ENCODE results near the gene APOBEC3G.

Gene APOBEC3G

GRCh38 chr22:39090426-39091064 lies 13.5 kb downstream of the APOBEC3G start:
- peak; percentile 35 to 79 (median 67) for DNase-seq (ENCODE audit: low read depth in 3 of 3, low spot score in 1 of 3)

DNA sequence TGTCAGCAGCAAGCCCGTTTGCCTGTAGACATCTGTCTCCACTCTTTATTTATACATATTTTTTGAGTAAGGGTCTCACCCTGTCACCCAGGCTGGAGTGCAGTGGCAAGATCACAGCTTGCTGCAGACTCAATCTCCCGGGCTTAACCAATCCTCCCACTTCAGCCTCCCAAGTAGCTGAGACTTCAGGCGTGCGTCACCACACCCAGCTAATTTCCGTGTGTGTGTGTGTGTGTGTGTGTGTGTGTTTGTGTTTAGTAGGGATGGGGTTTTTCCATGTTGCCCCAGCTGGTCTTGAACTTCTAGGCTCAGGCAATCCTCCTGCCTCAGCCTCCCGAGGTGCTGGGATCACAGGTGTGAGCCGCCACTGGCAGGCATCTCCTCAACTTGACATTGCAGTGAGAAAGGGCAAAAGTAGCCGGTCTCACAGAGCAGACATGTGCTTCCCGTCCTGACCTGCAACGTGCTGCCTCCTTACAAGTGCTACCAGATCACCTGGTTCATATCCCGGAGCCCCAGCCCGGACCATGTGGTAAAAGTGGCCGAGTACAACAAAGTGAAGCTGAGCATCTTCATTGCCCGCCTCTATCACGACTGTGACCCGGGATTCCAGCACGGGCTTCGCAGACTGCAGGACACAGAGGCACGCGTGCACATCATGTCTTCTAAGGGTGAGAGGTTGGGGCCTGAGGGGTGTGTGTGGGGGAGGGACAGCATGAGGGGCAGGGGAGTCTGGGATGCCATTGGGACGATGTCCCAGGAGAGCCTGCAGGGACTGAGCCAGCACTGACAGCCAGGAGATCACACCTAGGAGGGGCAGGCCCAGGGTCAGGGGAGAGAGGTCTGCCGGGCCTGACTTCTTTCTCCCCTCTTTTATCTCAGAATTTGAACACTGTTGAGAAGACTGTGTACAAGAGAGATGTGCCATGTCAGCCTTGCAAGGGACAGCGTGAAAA lies 14.3 kb downstream of the APOBEC3G start:
- DNase-seq (ENCODE audit: low read depth in 3 of 3, low spot score in 1 of 3) = no peak

DNA sequence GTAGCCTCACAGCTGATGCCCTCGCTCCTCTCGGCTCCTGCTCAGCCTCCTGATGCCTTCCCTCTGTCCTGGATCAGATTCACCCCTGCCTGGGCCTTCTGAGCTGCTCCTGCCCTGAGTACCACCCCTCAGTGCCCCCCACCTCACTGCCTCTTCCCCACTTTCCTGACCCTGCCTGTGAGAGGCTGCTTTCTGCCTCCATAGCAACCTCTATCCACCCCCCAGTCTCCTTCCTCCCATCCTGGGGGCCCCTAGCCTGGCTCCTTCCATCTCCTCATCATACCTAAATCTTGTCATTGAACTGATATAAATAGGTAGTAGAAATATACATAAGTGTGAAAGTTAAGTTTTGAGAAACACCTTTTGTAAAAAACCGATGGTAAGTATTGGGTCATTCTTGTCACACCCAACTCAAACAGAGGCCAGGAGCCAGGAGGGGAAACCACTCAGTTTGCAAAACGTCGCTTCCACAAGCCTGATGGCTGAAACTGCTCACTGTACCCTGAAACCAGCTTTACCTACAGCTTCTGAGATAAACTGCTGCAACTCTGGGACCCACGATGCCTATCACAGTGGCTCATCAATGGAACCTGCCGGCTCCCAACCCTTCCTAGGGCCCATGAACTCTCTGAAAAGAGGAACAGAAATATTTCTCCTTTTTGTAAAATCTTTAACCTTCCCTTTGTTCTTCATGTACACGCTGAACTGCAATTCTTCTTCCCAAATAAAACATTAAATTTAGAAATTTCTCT lies 15.2 kb downstream of the APOBEC3G start:
- DNase-seq (ENCODE audit: low read depth in 3 of 3, low spot score in 1 of 3) = no peak

- no peak for DNase-seq (ENCODE audit: low read depth in 3 of 3, low spot score in 1 of 3)
Measured at GRCh38 chr22:39094717-39095389, 17.8 kb downstream of the APOBEC3G start.

GRCh38 chr22:39095971-39096370 lies 18.9 kb downstream of the APOBEC3G start:
- DNase-seq (ENCODE audit: low read depth in 3 of 3, low spot score in 1 of 3) = no peak

DNA sequence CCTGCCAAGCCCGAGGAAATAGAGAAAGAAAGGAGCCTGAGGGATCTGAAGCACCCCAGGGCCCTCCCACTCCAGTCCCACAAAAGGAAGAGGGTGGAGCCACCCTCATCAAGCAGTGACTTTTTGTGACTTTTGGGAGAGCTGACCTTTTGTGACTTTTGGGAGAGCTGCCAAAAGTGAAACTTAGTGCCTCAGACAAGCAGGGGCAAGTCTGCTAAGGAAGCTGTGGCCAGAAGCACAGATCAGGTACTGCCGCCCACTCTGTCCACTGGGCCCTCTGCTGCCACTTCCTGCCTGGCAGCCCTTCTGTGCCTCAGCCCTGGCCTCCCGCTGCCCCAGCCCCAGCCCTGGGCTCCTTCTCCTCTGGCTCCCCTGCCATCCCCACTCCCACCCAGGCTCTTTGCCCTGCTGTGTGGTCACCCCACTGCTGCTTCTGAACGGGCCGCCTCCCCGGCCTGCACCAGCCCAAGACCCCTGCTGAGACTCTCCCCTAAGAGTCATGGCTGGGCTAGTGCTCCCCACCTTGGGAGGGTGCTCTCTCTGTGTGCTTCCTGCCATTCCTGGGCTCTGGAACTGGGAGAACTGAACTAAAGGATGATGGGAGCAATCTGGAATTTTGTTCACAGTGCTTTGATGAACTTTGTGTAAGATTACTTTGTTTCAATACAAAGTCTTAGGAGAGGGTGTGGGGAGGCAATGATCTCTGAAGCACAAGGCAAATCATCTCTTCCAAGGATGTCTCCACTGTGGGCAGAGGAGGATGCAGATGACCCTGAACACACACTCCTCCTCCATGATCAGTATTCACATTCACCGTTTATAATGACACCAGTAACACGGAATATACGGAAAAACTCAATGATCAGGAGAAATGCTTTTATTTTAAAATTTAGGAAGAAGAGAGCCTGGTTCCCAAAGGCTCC lies 20.3 kb downstream of the APOBEC3G start, which contains the start of gene APOBEC3H:
Gene APOBEC3H (plus strand): TSS at position 147 of the 923 bp plus-strand sequence. CDS start 3,035 bp downstream, outside the sequence.
- DNase-seq (ENCODE audit: low read depth in 3 of 3, low spot score in 1 of 3) = no peak

DNA sequence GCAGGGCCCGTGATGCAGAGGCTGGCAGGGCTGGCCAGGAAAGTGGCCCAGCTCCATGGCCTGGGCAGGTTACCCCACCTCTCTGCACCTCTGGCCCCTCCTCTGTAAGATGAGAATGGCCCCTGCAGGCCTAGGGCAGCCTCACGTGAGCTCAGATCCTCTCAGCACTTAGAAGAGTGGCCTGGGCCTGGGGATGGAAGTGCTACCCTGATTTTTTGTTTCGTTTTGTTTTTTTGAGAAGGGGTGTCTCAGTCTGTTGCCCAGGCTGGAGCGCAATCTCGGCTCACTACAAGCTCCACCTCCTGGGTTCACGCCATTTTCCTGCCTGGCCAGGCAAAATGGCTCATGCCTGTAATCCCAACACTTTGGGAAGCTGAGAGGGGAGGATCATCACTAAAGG lies 21.0 kb downstream of the APOBEC3G start:
- DNase-seq (ENCODE audit: low read depth in 3 of 3, low spot score in 1 of 3) = no peak

GRCh38 chr22:39098576-39098975 lies 21.5 kb downstream of the APOBEC3G start:
- DNase-seq (ENCODE audit: low read depth in 3 of 3, low spot score in 1 of 3) = no peak

GRCh38 chr22:39101226-39101625 lies 24.2 kb downstream of the APOBEC3G start:
- DNase-seq (ENCODE audit: low read depth in 3 of 3, low spot score in 1 of 3) = no peak

DNA sequence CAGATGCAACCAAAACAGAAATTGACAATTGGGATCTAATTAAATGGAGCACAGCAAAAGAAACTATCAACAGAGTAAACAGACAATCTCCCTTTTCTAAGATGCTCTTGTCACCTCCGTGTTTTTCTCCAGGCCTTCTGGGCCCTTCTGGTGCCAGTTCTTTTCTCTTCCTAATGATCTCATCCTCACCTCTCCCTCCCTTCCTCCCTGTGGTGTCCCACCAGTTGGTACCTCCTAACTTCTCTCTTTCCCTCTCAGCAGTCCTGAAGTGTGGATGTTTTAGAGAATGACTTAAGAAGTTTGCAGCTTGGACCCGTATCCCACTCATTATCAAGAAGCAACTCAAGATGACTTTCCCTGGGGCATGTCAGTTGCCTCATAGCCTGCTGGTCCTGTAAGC lies 26.4 kb downstream of the APOBEC3G start:
- no peak for DNase-seq (ENCODE audit: low read depth in 3 of 3, low spot score in 1 of 3)

- DNase-seq (ENCODE audit: low read depth in 3 of 3, low spot score in 1 of 3) = no peak
Measured at GRCh38 chr22:39106326-39106725, 29.3 kb downstream of the APOBEC3G start.

GRCh38 chr22:39108487-39108886 lies 31.4 kb downstream of the APOBEC3G start:
- no peak for DNase-seq (ENCODE audit: low read depth in 3 of 3, low spot score in 1 of 3)

DNA sequence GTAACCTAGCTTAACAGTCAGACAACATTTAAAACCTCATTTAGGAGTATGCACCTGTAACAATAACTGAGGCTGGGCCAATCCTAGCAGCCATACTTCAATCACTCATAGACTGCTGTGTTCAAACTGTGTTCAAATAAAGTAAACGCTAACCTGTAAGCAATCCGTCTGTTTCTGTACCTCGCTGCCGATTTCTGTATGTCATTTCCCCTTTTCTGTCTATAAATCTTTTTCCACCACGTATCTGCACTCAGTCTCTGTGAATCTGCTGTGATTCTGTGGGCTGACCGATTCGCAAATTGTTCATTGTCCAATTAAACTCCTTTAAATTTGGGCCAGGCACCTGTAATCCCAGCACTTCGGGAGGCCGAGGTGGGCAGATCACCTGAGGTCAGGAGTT lies 32.3 kb downstream of the APOBEC3G start:
- no peak for DNase-seq (ENCODE audit: low read depth in 3 of 3, low spot score in 1 of 3)

- no peak for DNase-seq (ENCODE audit: low read depth in 3 of 3, low spot score in 1 of 3)
Measured at GRCh38 chr22:39110631-39111561, 33.8 kb downstream of the APOBEC3G start.

GRCh38 chr22:39114112-39114511 lies 37.0 kb downstream of the APOBEC3G start:
- no peak for DNase-seq (ENCODE audit: low read depth in 3 of 3, low spot score in 1 of 3)

- no peak for DNase-seq (ENCODE audit: low read depth in 3 of 3, low spot score in 1 of 3)
Measured at GRCh38 chr22:39115570-39115969, 38.5 kb downstream of the APOBEC3G start.

GRCh38 chr22:39115977-39116621 lies 39.0 kb downstream of the APOBEC3G start:
- no peak for DNase-seq (ENCODE audit: low read depth in 3 of 3, low spot score in 1 of 3)

DNA sequence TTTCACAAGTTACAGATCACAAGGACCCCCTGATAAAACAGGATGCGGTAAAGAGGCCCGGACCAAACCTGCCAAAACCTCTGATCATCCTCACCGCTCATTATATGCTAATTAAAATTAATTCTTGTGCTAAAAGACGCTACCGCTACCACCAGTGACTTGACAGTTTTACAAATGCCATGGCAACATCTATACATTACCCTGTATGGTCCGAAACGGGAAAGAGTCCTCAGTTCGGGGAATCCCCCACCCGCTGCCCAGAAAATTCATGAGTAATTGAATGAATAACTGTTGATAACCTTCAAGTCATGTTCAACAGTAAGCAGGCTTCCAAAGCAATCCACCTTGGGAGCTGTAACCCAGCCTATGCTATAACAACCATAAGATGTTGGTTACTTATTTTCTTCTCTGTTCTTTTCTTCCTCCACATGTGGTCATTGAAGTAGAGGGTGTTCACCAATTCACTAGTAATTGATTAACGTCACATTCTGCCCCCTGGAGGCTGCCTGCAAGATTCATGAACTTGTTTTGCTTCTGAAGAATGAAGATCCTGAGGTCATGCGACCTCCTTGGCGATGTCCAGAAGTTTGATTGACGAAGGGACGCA lies 40.6 kb downstream of the APOBEC3G start:
- peak; percentile 31 to 41 (median 35) for DNase-seq (ENCODE audit: low read depth in 3 of 3, low spot score in 1 of 3)
